PFSK-1 (cell line): ENCODE results near the gene HTR3A.
A peak's percentile ranks its signal among the peaks of the same experiment; 100 is the strongest.

Experiments used
- POLR2AphosphoS5 ChIP-seq: IDR thresholded peaks from 2 replicates; pipeline ENCODE4 v1.6.1; 2012; ENCODE audit warnings: low read depth, mild to moderate bottlenecking, control low read depth, low read length, moderate library complexity
- SIN3A ChIP-seq: IDR thresholded peaks from 2 replicates; pipeline ENCODE4 v1.6.1; 2012; ENCODE audit warnings: mild to moderate bottlenecking, low read length, moderate library complexity, borderline replicate concordance; ENCODE audit not compliant: insufficient read depth
- TAF1 ChIP-seq: IDR thresholded peaks from 2 replicates; pipeline ENCODE4 v1.6.1; 2012; ENCODE audit warnings: low read length, control low read depth, borderline replicate concordance; ENCODE audit not compliant: insufficient read depth
- TF ChIP-seq, protein P1 (sequence below), 2 experiments: IDR thresholded peaks; 2 replicates each; pipeline versions ENCODE4 v1.6.1 to v1.8.0; 2011 to 2012; ENCODE audit warnings: low read depth in 2 of 2, low read length in 2 of 2, control low read depth in 1 of 2, inconsistent platforms in 1 of 2, mild to moderate bottlenecking in 1 of 2, moderate library complexity in 1 of 2; ENCODE audit not compliant: insufficient read depth in 1 of 2

DNA sequence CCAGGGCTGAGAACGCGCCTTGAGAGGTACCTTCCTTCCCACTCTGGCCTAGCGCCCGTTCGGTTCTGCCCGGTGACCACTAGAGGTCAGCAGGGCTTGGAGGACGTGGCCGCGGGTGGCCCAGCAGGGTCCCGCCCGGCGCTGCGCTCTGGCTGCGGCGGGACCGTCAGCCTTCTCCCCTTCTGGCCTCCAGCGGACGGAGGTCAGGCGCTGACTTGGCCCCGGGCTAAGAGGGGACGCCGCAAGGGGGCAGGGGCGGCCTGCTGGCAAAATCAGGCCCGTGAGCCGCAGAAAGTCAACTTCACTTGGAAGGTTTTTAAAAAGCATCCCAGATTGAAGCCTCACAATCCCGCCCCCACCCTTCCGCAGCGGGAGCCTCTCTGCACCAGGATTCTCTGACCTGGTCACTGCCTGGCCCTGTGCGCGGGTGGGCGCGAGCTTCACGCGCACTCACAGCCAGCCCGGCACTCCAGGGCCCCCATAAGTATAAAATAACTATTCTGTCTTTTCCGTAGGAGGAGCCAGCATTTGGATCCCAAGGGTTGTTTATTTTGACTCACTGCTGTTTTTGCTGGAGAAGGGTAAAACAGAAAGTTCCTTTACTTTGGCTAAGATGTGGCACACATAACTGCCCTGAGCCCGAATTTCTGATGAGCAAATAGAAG lies 61.4 kb downstream of the HTR3A start:
- TF ChIP-seq POLR2AphosphoS5, result no peak
- TF ChIP-seq, protein P1, sequence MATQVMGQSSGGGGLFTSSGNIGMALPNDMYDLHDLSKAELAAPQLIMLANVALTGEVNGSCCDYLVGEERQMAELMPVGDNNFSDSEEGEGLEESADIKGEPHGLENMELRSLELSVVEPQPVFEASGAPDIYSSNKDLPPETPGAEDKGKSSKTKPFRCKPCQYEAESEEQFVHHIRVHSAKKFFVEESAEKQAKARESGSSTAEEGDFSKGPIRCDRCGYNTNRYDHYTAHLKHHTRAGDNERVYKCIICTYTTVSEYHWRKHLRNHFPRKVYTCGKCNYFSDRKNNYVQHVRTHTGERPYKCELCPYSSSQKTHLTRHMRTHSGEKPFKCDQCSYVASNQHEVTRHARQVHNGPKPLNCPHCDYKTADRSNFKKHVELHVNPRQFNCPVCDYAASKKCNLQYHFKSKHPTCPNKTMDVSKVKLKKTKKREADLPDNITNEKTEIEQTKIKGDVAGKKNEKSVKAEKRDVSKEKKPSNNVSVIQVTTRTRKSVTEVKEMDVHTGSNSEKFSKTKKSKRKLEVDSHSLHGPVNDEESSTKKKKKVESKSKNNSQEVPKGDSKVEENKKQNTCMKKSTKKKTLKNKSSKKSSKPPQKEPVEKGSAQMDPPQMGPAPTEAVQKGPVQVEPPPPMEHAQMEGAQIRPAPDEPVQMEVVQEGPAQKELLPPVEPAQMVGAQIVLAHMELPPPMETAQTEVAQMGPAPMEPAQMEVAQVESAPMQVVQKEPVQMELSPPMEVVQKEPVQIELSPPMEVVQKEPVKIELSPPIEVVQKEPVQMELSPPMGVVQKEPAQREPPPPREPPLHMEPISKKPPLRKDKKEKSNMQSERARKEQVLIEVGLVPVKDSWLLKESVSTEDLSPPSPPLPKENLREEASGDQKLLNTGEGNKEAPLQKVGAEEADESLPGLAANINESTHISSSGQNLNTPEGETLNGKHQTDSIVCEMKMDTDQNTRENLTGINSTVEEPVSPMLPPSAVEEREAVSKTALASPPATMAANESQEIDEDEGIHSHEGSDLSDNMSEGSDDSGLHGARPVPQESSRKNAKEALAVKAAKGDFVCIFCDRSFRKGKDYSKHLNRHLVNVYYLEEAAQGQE (IDR thresholded peaks at IDR 0.05; ENCODE audit: insufficient read depth in 1 of 2, low read depth in 2 of 2, low read length in 2 of 2), result peak in 1 of 2 experiments; percentile 15; a peak in 1 of 4 replicates
- TF ChIP-seq SIN3A, result no peak
- TF ChIP-seq TAF1, result no peak
